Panc1 (cell line): ENCODE data around the gene FAAP20. TPM values are rescaled to one million over a fixed set of nuclear protein-coding genes. Genes with fewer than 3 reads are reported as not detected.

Experiments
- ATAC-seq: fragments of 200-7000 bp; cut with Tn5 transposase; 2 replicates; pipeline ENCODE4 v1.9.1; 2020; ENCODE audit warnings: mild to moderate bottlenecking, moderate library complexity
- BruUV-seq: library from RNA; stranded (reverse); fragments of 400-500 nt; replicated peaks from 2 replicates; lab custom pipeline; 2021; lab: Mats Ljungman, UMichigan
- CTCF ChIA-PET: fragments of 300-600 bp; sonication (Branson Sonifier 250); formaldehyde crosslinking; loops from one replicate; lab custom pipeline; 2022; ENCODE audit warnings: antibody characterized with exemption; lab: Charles Lee
- POLR2A ChIA-PET: fragments of 300-600 bp; sonication (Branson Sonifier 250); formaldehyde crosslinking; loops from one replicate; lab custom pipeline; 2022; ENCODE audit warnings: antibody characterized with exemption; lab: Charles Lee
- DNase-seq: peaks from one replicate; pipeline ENCODE4 v3.0.0-alpha.2; 2010; ENCODE audit warnings: low read depth, low spot score
- H3K27ac ChIP-seq: 2 replicates; pipeline ENCODE4 v1.5.1; 2011; ENCODE audit warnings: mild to moderate bottlenecking, low read length, inconsistent platforms
- H3K27me3 ChIP-seq: fragments of 200-500 bp; sonication (Bioruptor generic); 2 replicates; pipeline ENCODE4 v1.6.0; 2014; ENCODE audit warnings: low read length, inconsistent platforms; ENCODE audit not compliant: control insufficient read depth, insufficient read depth
- H3K36me3 ChIP-seq: fragments of 200-500 bp; sonication (Bioruptor generic); 2 replicates; pipeline ENCODE4 v1.5.1; 2014; ENCODE audit warnings: inconsistent platforms, mild to moderate bottlenecking, low read length, moderate library complexity; ENCODE audit not compliant: control insufficient read depth, insufficient read depth
- H3K4me1 ChIP-seq: 2 replicates; pipeline ENCODE4 v1.5.1; 2011; ENCODE audit warnings: inconsistent platforms, mild to moderate bottlenecking, low read length, moderate library complexity; ENCODE audit not compliant: control insufficient read depth, insufficient read depth
- H3K4me3 ChIP-seq, 2 experiments: 2 replicates each; pipeline ENCODE4 v1.5.1; 2011 to 2012; ENCODE audit warnings: low read depth in 2 of 2, low read length in 2 of 2, mild to moderate bottlenecking in 2 of 2, inconsistent platforms in 1 of 2, moderate library complexity in 1 of 2
- H3K9me3 ChIP-seq: fragments of 200-500 bp; sonication (Bioruptor generic); 2 replicates; pipeline ENCODE4 v1.5.1; 2014; ENCODE audit warnings: low read depth, mild to moderate bottlenecking, inconsistent platforms, low read length, moderate library complexity; ENCODE audit not compliant: control insufficient read depth, insufficient read depth
- CTCF ChIP-seq: fragments of 450-650 bp; IDR thresholded peaks from 2 replicates; pipeline ENCODE4 v1.5.1; 2017; ENCODE audit warnings: mild to moderate bottlenecking
- POLR2AphosphoS5 ChIP-seq: IDR thresholded peaks from 2 replicates; pipeline ENCODE4 v1.6.1; 2012; ENCODE audit warnings: mild to moderate bottlenecking, low read depth, low read length, moderate library complexity
- REST ChIP-seq, 2 experiments: IDR thresholded peaks; 2 replicates each; pipeline ENCODE4 v1.6.1; 2011 to 2012; ENCODE audit warnings: low read depth in 2 of 2, control low read depth in 1 of 2, low read length in 1 of 2, mild to moderate bottlenecking in 1 of 2, moderate library complexity in 1 of 2; ENCODE audit not compliant: insufficient read depth in 1 of 2
- SIN3A ChIP-seq: IDR thresholded peaks from 2 replicates; pipeline ENCODE4 v1.6.1; 2012; ENCODE audit warnings: low read depth, mild to moderate bottlenecking, low read length, moderate library complexity, borderline replicate concordance; ENCODE audit not compliant: insufficient read depth
- TCF7L2 ChIP-seq: IDR thresholded peaks from 2 replicates; pipeline ENCODE4 v1.6.1; 2011; ENCODE audit warnings: mild to moderate bottlenecking, low read depth, low read length, inconsistent platforms
- in situ Hi-C: cut with HindIII; loops from 2 replicates; pipeline ENCODE4 v1.10.0; 2016; ENCODE audit warnings: low sequenced_read_pairs, low pct_unique_long_range_greater_than_20kb
- intact Hi-C: fragments of 100-400 bp; cut with micrococcal nuclease; formaldehyde crosslinking; loops from one replicate; pipeline ENCODE4 v1.10.0; 2022; ENCODE audit not compliant: unreplicated experiment
- total RNA-seq: library from RNA; stranded (reverse); gene quantifications from one replicate; pipeline ENCODE4 v1.2.1, GENCODE V29; 2021; ENCODE audit not compliant: unreplicated experiment

Gene FAAP20
- total RNA-seq, 1 experiment from 2014 or later: 177 TPM

DNA sequence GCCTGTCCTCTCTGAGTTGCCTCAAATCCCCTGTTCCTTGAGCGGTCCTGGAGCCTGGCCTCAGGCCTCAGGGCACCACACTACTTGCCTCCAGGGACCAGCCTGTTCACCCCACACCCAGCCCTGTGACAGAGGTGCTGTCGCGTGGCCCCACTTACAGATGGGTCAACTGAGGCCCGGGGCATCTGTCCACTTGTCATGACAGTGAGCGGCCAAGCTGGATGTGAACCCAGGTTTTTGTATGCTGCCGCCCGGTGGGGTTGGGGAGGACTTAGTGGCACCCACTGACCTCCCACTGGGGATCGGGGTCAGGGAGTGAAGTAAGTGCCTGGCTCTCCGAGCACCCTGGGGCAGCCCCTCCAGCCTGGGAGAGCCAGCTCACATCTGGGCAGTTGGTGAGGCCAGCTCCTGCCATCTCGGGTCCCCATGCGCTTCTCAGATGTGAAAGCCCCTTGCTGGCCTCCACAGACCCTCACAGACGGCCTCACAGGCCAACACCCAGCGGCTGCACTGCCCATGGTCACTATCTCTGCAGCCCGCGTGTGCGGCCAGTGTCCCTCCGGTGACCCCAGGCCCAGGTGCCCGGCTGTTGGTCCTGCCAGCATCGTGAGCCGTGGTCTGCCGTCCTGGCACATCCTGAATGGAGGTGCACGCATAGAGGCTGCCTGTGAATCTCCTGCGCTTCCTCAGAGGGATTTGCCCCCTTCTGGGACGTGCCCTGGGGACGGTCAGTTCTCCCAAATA, 9.3 kb upstream of the FAAP20 start:
- ATAC-seq: no peak
- BruUV-seq: no TSS peak
- Histone ChIP-seq H3K4me1 (peaks cover 43% of the 10 kb centered on the region), H3K27ac (0 out of 2 replicates have a peak overlapping the region, but pooled peaks have one; percentile 29), H3K4me3 (peak overlapping the region; percentile 35 to 53; a peak in 3 of 4 replicates), H3K9me3 (no peaks in the 10 kb centered on the region), H3K36me3 (no peaks in the 10 kb centered on the region), H3K27me3 (no peaks in the 10 kb centered on the region)
- ChIA-PET POLR2A (interaction anchor here (0.6 to 0.7 kb wide), 2 partner anchors 32 to 48 kb away, joined by 3 read pairs; no protein-coding TSS in a partner anchor), CTCF (interaction anchor here (1.2 kb wide), 1 partner anchor 178 kb away, joined by 4 read pairs; no protein-coding TSS in a partner anchor)
- intact Hi-C loops (no loop called here), in situ Hi-C loops (no loop called here)
- no peak for DNase-seq
- TF ChIP-seq TCF7L2 (no peak), REST (IDR thresholded peaks at IDR 0.05; ENCODE audit: insufficient read depth in 1 of 2, low read depth in 2 of 2, low read length in 1 of 2) (no peak), POLR2AphosphoS5 (no peak), SIN3A (no peak), CTCF (no peak)

- DNase-seq (no peak), ATAC-seq (no peak)
- H3K27ac ChIP-seq: no peak overlapping the region
- intact Hi-C loops (no loop called here), in situ Hi-C loops (no loop called here)
- H3K4me1 ChIP-seq: peaks cover 41% of the 10 kb centered on the region
- no peak overlapping the region for H3K4me3 ChIP-seq
- no peaks in the 10 kb centered on the region for H3K27me3 ChIP-seq
- no peaks in the 10 kb centered on the region for H3K36me3 ChIP-seq
- no peak for TF ChIP-seq REST (IDR thresholded peaks at IDR 0.05; ENCODE audit: insufficient read depth in 1 of 2, low read depth in 2 of 2, low read length in 1 of 2)
- TF ChIP-seq TCF7L2: no peak
- TF ChIP-seq SIN3A: no peak
- no peak for TF ChIP-seq POLR2AphosphoS5
- no peak for TF ChIP-seq CTCF
- CTCF ChIA-PET: interaction anchor here (1.2 kb wide), 1 partner anchor 179 kb away, joined by 4 read pairs; no protein-coding TSS in a partner anchor
- H3K9me3 ChIP-seq: no peaks in the 10 kb centered on the region
- no TSS peak for BruUV-seq
- POLR2A ChIA-PET: no interaction called here
Observed at GRCh38 chr1:2202843-2203601, 8.4 kb upstream of the FAAP20 start.
